SK-N-SH treated with all-trans-retinoic acid at 6 μM for 48 hours (cell line): ENCODE data around the gene IGHMBP2.

ENCODE experiments used
- ATAC-seq: fragments of 200-7000 bp; cut with Tn5 transposase; 3 replicates; pipeline ENCODE4 v1.9.1; 2020; ENCODE audit warnings: mild to moderate bottlenecking, moderate library complexity
- ARNTL ChIP-seq: fragments of 450-650 bp; formaldehyde crosslinking; IDR thresholded peaks from 2 replicates; pipeline ENCODE4 v1.5.0; 2020; ENCODE audit warnings: low read depth, mild to moderate bottlenecking, moderate library complexity, borderline replicate concordance
- BACH2 ChIP-seq: fragments of 250-450 bp; sonication (Bioruptor Pico); IDR thresholded peaks from 2 replicates; pipeline ENCODE4 v1.9.0; 2021; ENCODE audit warnings: mild to moderate bottlenecking, borderline replicate concordance
- CREB5 ChIP-seq: fragments of 250-450 bp; sonication (Bioruptor Pico); IDR thresholded peaks from 2 replicates; pipeline ENCODE4 v1.5.1; 2020; ENCODE audit warnings: low read depth, mild to moderate bottlenecking, moderate library complexity
- CSRNP3 ChIP-seq: fragments of 250-450 bp; sonication (Bioruptor Pico); IDR thresholded peaks from 2 replicates; pipeline ENCODE4 v1.5.1; 2021; ENCODE audit warnings: mild to moderate bottlenecking, moderate library complexity
- ESRRG ChIP-seq: fragments of 250-450 bp; sonication (Bioruptor Pico); IDR thresholded peaks from 2 replicates; pipeline ENCODE4 v1.6.1; 2021; ENCODE audit warnings: mild to moderate bottlenecking
- GLIS3 ChIP-seq: fragments of 250-450 bp; sonication (Bioruptor Pico); IDR thresholded peaks from 2 replicates; pipeline ENCODE4 v1.5.0; 2020; ENCODE audit warnings: mild to moderate bottlenecking, moderate library complexity
- OSR1 ChIP-seq: fragments of 250-450 bp; sonication (Bioruptor Pico); IDR thresholded peaks from 2 replicates; pipeline ENCODE4 v1.8.0; 2022; ENCODE audit warnings: moderate library complexity, mild to moderate bottlenecking, inconsistent platforms
- PATZ1 ChIP-seq: fragments of 250-450 bp; sonication (Bioruptor Pico); IDR thresholded peaks from 2 replicates; pipeline ENCODE4 v1.8.0; 2020; ENCODE audit warnings: mild to moderate bottlenecking, moderate library complexity, borderline replicate concordance
- POU6F1 ChIP-seq: fragments of 250-450 bp; sonication (Bioruptor Pico); IDR thresholded peaks from 2 replicates; pipeline ENCODE4 v1.8.0; 2021; ENCODE audit warnings: low read depth, mild to moderate bottlenecking, moderate library complexity, borderline replicate concordance
- PPARA ChIP-seq: fragments of 250-450 bp; sonication (Bioruptor Pico); IDR thresholded peaks from 2 replicates; pipeline ENCODE4 v1.5.0; 2020; ENCODE audit warnings: mild to moderate bottlenecking, borderline replicate concordance
- RARB ChIP-seq: fragments of 250-450 bp; sonication (Bioruptor Pico); IDR thresholded peaks from 2 replicates; pipeline ENCODE4 v1.8.0; 2021; ENCODE audit warnings: mild to moderate bottlenecking, moderate library complexity
- SNAI2 ChIP-seq: fragments of 250-450 bp; sonication (Bioruptor Pico); IDR thresholded peaks from 2 replicates; pipeline ENCODE4 v1.5.0; 2020; ENCODE audit warnings: mild to moderate bottlenecking, moderate library complexity
- TOX ChIP-seq: fragments of 250-450 bp; sonication (Bioruptor Pico); IDR thresholded peaks from 2 replicates; pipeline ENCODE4 v1.8.0; 2021; ENCODE audit warnings: mild to moderate bottlenecking, moderate library complexity, borderline replicate concordance
- TSHZ2 ChIP-seq: fragments of 250-450 bp; sonication (Bioruptor Pico); IDR thresholded peaks from 2 replicates; pipeline ENCODE4 v1.5.0; 2020; ENCODE audit warnings: mild to moderate bottlenecking, moderate library complexity
- ZC3H10 ChIP-seq: fragments of 250-450 bp; sonication (Bioruptor Pico); IDR thresholded peaks from 2 replicates; pipeline ENCODE4 v1.5.1; 2021; ENCODE audit warnings: mild to moderate bottlenecking, moderate library complexity
- ZFP3 ChIP-seq: fragments of 250-450 bp; sonication (Bioruptor Pico); IDR thresholded peaks from 2 replicates; pipeline ENCODE4 v1.5.0; 2020; ENCODE audit warnings: mild to moderate bottlenecking, moderate library complexity
- ZFP30 ChIP-seq: fragments of 450-650 bp; formaldehyde crosslinking; IDR thresholded peaks from 2 replicates; pipeline ENCODE4 v1.5.0; 2022; ENCODE audit warnings: mild to moderate bottlenecking, moderate library complexity
- ZNF565 ChIP-seq: fragments of 450-650 bp; formaldehyde crosslinking; conservative IDR thresholded peaks from 2 replicates; pipeline ENCODE4 v1.5.0; 2020; ENCODE audit warnings: low read depth, mild to moderate bottlenecking, moderate library complexity
- ZNF70 ChIP-seq: fragments of 450-650 bp; formaldehyde crosslinking; IDR thresholded peaks from 2 replicates; pipeline ENCODE4 v1.5.0; 2020; ENCODE audit warnings: mild to moderate bottlenecking, moderate library complexity

IGHMBP2 gene

GRCh38 chr11:68891351-68891948, 12.2 kb upstream of the IGHMBP2 start:
- no peak for TF ChIP-seq SNAI2 (CRISPR knock-in tag)
- no peak for TF ChIP-seq OSR1 (CRISPR knock-in tag)
- no peak for TF ChIP-seq ARNTL (CRISPR knock-in tag)
- TF ChIP-seq PATZ1 (CRISPR knock-in tag), result no peak
- no peak for TF ChIP-seq ZFP3 (CRISPR knock-in tag)
- no peak for TF ChIP-seq POU6F1 (CRISPR knock-in tag)
- no peak for ATAC-seq

DNA sequence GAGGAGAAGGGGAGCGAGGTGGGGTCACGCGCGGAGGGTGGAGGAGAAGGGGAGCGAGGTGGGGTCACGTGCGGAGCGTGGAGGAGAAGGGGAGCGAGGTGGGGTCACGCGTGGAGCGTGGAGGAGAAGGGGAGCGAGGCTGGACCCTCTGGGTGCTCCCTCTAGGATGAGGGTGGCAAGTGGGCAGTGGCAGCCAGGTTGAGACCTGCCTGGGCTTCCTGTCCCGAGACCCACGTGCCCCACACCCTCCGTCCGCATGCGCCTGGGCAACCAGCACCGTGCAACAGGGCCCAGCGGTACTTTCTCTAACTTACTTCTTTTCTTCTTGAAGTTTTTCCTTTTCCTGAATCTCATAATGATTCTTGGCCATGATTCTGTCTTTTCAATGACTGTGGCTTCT, 11.1 kb upstream of the IGHMBP2 start:
- no peak for ATAC-seq
- no peak for TF ChIP-seq OSR1 (CRISPR knock-in tag)
- TF ChIP-seq TSHZ2 (CRISPR knock-in tag), result no peak
- no peak for TF ChIP-seq TOX (CRISPR knock-in tag)
- no peak for TF ChIP-seq SNAI2 (CRISPR knock-in tag)
- no peak for TF ChIP-seq GLIS3
- no peak for TF ChIP-seq ZNF565 (CRISPR knock-in tag)
- TF ChIP-seq ZFP30, result no peak
- TF ChIP-seq PATZ1 (CRISPR knock-in tag), result no peak
- TF ChIP-seq CREB5 (CRISPR knock-in tag), result no peak

DNA sequence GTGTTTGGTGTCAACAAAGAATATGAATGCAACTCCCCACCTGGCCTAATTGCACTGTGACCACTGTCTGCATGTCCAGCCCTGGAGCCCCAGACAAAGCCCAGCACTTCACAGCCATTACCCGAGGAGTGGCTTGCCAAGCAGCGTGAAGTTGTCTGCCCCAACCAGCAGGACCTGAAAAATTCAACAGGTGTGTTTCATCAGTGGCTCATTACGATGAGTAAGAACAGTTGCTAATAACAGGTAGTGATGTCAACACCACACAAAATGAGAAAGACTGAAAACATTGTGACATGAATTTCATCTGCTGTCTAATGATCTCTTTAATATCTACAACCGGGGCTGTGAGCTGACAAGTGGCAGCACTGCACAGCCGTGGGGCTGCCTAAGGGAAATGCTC, 10.4 kb upstream of the IGHMBP2 start:
- no peak for ATAC-seq
- TF ChIP-seq OSR1 (CRISPR knock-in tag) (no peak), ESRRG (CRISPR knock-in tag) (no peak), PPARA (CRISPR knock-in tag) (no peak), ZNF70 (CRISPR knock-in tag) (no peak), RARB (no peak), BACH2 (CRISPR knock-in tag) (no peak)

DNA sequence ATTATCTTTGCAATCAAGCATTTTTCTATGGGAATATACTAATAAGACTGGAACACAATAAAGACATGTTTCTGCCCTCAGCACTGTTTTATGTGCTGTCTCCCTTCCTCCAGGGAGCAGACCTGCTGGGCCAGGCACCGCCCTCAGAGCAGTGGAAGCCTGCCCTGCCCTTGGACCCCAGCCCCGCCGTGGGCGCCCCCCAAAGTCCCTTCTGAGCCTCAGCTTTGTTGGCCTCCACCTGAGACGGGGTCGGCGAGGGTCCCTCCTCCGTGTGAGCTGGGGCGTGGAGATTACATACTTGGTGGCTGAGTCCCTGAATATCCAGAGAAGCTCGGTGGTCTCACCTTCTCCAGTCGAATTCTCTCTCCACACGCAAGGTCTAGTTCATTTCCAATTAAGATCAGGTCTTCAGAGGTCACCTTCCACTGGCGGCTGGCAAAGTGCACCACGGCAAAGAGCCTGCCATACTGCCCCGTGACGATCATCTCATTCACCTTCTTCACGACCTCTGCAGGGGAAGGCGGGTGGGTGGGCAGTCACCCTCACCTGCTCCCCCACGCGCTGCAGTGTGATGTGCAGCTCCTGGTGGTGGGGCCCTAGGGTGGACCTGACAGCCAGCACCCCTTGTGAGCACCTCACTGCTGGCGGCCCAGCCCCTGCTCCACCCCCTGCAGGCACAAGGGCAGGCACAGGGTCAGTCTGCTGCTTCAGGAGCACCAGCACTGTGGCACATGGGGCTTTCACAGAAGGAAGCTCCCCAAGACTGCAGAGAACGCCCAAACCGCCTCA, 7.3 kb upstream of the IGHMBP2 start:
- no peak for ATAC-seq
- TF ChIP-seq OSR1 (CRISPR knock-in tag) (no peak), CSRNP3 (CRISPR knock-in tag) (no peak), ZC3H10 (CRISPR knock-in tag) (no peak), ZNF565 (CRISPR knock-in tag) (no peak), POU6F1 (CRISPR knock-in tag) (no peak), GLIS3 (no peak), PPARA (CRISPR knock-in tag) (no peak), ARNTL (CRISPR knock-in tag) (no peak), ZFP3 (CRISPR knock-in tag) (no peak), BACH2 (CRISPR knock-in tag) (no peak)
